ENCODE data around the gene CDC42EP3. TPM values are rescaled to one million over a fixed set of nuclear protein-coding genes. Genes with fewer than 3 reads are reported as not detected.

Gene CDC42EP3
- total RNA-seq, 1 donor from 2014 or later: 65.5 TPM

- H3K36me3 ChIP-seq: no peaks in the 10 kb centered on the region
- intact Hi-C loops (cut with DNase I): no loop called here
- H3K27ac ChIP-seq: peak overlapping the region; percentile 78 to 84
- H3K4me1 ChIP-seq: peaks cover 32 to 76% of the 10 kb centered on the region in 2 donors
- H3K4me3 ChIP-seq: no peak overlapping the region
- DNase-seq (ENCODE audit: low spot score in 2 of 2): no peak
- H3K27me3 ChIP-seq: no peaks in the 10 kb centered on the region
- TF ChIP-seq, protein P1, sequence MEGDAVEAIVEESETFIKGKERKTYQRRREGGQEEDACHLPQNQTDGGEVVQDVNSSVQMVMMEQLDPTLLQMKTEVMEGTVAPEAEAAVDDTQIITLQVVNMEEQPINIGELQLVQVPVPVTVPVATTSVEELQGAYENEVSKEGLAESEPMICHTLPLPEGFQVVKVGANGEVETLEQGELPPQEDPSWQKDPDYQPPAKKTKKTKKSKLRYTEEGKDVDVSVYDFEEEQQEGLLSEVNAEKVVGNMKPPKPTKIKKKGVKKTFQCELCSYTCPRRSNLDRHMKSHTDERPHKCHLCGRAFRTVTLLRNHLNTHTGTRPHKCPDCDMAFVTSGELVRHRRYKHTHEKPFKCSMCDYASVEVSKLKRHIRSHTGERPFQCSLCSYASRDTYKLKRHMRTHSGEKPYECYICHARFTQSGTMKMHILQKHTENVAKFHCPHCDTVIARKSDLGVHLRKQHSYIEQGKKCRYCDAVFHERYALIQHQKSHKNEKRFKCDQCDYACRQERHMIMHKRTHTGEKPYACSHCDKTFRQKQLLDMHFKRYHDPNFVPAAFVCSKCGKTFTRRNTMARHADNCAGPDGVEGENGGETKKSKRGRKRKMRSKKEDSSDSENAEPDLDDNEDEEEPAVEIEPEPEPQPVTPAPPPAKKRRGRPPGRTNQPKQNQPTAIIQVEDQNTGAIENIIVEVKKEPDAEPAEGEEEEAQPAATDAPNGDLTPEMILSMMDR (IDR thresholded peaks at IDR 0.05): no peak
- no peaks in the 10 kb centered on the region for H3K9me3 ChIP-seq
Measured at GRCh38 chr2:37656512-37657423, 14.7 kb downstream of the CDC42EP3 start.

- H3K9me3 ChIP-seq: no peaks in the 10 kb centered on the region
- H3K27me3 ChIP-seq: no peaks in the 10 kb centered on the region
- TF ChIP-seq, protein P1 (IDR thresholded peaks at IDR 0.05): no peak
- peak overlapping the region; percentile 78 to 84 for H3K27ac ChIP-seq
- H3K4me3 ChIP-seq: peak overlapping the region; percentile 9 to 36
- H3K36me3 ChIP-seq: no peaks in the 10 kb centered on the region
- intact Hi-C loops (cut with DNase I): no loop called here
- peaks cover 38 to 72% of the 10 kb centered on the region in 2 donors for H3K4me1 ChIP-seq
- no peak for DNase-seq (ENCODE audit: low spot score in 2 of 2)
Measured at GRCh38 chr2:37654932-37655841, 16.3 kb downstream of the CDC42EP3 start.

- no peak for DNase-seq (ENCODE audit: low spot score in 2 of 2)
- Histone ChIP-seq H3K36me3 (no peaks in the 10 kb centered on the region), H3K9me3 (no peaks in the 10 kb centered on the region), H3K4me3 (peak overlapping the region; percentile 9 to 36), H3K27ac (peak overlapping the region; percentile 78 to 84), H3K27me3 (no peaks in the 10 kb centered on the region), H3K4me1 (peaks cover 38 to 69% of the 10 kb centered on the region in 2 donors)
- TF ChIP-seq, protein P1 (IDR thresholded peaks at IDR 0.05): no peak
- intact Hi-C loops (cut with DNase I): no loop called here
Measured at GRCh38 chr2:37654419-37654818, 17.0 kb downstream of the CDC42EP3 start.

GRCh38 chr2:37653805-37654378, 17.6 kb downstream of the CDC42EP3 start:
- Histone ChIP-seq H3K9me3 (no peaks in the 10 kb centered on the region), H3K4me3 (peak overlapping the region; percentile 9 to 36), H3K27me3 (no peaks in the 10 kb centered on the region), H3K27ac (peak overlapping the region; percentile 78 to 84), H3K4me1 (peaks cover 38 to 67% of the 10 kb centered on the region in 2 donors), H3K36me3 (no peaks in the 10 kb centered on the region)
- intact Hi-C loops (cut with DNase I): no loop called here
- TF ChIP-seq, protein P1 (IDR thresholded peaks at IDR 0.05): no peak
- DNase-seq (ENCODE audit: low spot score in 2 of 2): peak; percentile 47 to 80

GRCh38 chr2:37653093-37653492, 18.3 kb downstream of the CDC42EP3 start:
- Histone ChIP-seq H3K4me1 (peaks cover 38 to 71% of the 10 kb centered on the region in 2 donors), H3K27me3 (no peaks in the 10 kb centered on the region), H3K4me3 (peak overlapping the region in 1 of 2 donors; percentile 36), H3K36me3 (no peaks in the 10 kb centered on the region), H3K9me3 (no peaks in the 10 kb centered on the region), H3K27ac (peak overlapping the region; percentile 78 to 84)
- intact Hi-C loops (cut with DNase I): no loop called here
- TF ChIP-seq, protein P1 (IDR thresholded peaks at IDR 0.05): no peak
- DNase-seq (ENCODE audit: low spot score in 2 of 2): no peak

Measured in ascending aorta (tissue), 2 donors.